ENCODE measurements around the gene DNAI1.
"Not testable (repeated sequence)": the region's sequence is repeated elsewhere in the genome, so short reads cannot be mapped to it uniquely, and the experiment has no call there.

Gene DNAI1

DNA sequence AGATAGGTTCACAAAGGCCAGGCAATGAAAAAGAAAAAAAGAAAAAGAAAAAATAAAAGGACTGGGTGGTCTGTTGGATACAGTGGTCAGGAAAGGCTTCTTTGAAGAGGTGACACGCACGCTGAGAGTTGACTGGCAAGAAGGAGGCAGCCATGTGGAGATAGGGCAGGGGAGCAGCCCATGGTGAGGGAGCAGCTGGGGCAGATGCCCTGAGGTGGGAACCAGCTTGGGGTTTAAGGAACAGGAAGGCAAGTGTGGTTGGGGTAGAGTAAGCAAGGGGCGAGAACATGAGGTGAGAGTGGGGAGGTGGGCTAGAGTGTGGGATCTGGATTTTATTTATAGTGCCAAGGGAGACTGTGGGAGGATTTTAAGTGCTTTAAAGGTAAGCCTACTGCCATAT lies 57.4 kb downstream of the DNAI1 start:
- FAIRE-seq = no peak

DNA sequence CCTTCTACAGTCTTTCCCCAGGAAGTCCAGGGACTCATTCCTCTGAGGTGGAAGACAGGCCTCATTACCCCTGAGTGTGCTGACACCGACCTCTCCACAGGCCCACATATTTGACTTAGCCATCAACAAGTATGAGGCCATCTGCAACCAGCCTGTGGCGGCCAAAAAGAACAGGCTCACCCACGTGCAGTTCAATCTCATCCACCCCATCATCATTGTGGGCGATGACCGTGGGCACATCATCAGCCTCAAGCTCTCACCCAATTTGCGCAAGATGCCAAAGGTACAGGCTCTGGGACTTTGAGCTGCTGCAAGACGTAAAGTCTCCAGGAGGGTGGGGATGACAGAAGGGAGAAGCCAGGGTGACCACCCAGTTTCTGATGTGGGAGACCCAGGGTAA lies 58.6 kb downstream of the DNAI1 start:
- FAIRE-seq = no peak

DNA sequence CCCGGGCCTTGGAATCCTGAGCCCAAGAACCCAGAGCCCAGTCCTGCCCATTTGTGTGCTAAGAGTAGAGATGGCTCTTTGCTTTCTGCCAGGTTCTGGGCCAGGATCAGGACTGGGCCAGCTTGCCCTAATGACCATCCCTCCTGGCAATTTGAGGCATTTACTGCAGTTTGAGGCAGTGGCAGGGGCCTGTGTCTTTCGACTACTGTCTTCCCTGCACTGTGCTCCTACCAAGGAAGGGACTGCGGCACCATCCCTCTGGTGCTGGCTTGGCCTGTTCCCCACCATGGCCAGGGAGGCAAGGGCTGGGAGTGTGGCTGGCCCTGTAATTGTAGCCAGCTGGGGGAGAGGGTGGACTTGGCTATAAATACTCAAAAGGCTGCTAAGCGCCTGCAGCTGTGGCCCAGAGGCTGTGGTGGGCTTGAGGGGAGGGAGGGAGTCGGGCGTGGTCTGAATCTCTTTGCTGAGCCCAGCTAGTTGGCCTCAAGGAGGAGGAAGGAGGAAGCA lies 59.6 kb downstream of the DNAI1 start:
- FAIRE-seq = no peak

DNA sequence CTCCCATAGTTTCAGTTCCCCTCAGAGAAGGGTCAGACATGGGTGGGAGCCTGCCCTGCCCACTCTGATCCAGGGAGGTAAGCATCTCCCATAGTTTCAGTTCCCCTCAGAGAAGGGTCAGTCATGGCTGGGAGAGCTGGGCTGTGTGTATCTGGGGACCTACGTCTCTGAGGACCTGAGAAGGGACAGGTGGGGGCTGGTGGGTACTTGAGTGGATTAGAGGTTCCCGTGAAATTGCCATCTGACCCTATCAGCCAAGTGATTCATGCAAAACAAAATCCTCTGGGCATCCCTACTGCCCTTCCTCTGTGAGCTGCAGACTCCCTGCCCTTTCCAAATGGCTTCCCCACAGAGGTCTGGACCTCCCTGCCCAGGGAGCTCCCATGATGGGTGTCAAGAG lies 60.3 kb downstream of the DNAI1 start:
- no peak for FAIRE-seq

DNA sequence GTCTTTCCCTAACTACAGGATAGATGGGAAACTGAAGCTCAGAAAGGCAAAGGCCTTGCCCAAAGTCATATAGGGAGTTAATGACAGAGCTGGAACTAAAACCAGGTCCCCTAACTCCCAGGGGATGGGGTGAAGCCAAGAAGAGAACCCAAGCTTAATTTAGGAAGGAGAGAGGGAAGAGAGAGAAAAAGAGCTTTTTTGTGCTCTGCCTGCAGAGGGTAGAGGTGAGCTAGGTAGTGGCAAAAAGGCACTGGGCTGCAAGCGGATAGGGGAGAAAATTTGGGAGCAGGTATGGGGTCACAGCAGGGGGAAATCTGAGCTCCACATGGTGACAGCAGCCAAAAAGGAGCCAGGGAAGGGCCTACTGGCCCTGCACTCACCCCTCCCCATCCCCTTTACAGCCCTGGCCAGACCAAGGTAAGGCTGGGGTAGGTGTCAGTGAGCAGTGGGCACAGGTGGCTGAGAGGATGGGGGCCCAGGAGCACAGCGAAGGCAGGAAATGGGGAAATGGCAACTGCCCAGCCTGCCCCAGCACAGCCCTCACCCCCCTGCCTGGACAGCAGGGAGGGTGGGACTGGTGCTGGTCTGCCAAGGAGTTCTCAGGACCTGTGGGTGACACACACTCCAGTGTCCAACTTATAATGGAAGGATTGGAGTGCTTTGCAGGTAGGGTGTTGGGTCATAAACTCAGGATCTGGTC lies 60.9 kb downstream of the DNAI1 start:
- FAIRE-seq = no peak

DNA sequence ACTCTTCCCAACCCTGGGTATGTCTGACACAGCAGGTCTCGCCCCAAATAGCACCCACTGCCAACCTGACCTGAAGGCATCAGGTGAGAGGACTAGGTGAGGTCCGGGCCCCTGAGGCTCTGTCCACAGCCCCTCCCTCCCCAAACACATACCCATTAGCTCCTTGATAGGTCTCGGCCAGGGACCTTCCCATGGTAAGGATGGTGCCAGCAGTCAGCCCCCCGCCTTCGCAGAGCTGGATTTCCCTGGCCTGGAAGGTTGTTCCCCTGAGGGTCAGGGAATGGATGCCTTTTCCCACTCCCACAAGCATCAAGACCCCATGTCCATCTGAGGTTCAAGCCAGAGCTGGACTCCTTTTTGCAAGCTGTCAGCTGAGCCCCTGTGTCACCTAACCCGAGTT lies 61.5 kb downstream of the DNAI1 start:
- FAIRE-seq = no peak

DNA sequence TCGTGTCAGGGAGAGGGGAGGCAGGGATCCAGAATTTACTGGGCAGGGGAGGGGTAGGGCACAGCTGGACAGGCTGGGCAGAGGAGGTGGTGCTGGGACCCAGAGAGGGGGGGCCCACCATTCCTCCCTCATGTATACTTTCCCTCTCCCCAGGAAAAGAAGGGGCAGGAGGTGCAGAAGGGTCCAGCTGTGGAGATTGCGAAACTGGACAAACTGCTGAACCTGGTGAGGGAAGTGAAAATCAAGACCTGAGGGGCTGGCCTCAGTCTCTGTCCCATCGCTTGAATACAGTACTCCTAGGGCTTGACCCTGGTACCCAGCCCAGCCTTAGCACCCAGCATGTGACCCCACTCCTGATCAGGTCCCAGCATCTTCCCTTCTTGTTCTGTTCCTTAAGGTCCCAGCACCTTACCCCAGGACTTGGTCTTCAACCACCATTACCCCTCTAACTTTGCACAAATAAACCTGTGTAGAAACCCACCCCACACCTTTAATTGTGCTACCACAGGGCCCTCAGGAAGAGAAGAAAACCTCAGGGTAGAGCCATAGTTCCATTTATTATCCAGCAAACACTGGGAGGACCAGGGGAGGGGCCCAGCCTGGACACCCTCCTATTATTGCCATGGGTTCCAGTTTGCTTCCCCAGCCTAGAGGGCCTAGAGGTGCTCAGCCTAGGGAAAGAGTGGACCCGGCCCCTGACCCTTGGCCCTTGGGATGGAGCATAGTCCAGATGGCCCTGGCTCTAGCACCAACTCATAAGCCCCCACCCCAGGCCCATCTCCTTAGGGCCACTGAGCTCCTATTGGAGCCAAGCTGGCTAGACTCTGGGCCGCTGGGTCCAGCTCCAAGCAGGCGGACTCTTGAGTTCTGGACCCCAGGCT lies 62.1 kb downstream of the DNAI1 start:
- FAIRE-seq = no peak

DNA sequence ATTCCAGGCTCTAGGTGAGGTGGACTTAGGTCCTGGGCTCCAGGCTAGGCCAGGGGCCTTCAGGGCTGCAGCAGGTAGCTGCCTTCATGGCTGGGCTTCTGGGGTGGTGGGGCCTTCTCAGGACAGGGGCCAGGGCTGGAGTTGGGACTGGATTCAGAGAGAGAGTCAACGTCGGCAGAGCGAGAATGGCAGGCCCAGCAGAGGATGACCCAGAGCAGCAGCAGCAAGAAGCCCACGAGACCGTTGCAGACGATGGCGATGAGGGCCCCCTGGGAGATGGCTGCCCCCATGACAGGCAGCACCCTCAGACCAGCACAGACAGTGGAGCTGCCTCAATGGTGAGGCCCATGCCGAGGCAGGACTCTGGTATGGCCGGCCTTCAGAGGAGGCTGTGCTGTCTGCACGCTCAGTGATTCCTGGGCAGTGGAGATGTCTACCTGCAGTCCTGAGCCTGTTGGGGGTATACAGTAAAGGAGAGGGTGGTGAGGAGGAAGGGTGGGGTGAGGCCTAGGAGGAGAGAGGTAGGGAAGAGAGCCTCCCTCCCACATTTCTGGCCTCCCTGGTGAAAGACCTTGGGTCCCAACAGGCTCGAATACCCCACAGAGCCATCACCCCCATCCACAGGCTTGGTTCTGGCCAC lies 62.9 kb downstream of the DNAI1 start:
- no peak for FAIRE-seq

DNA sequence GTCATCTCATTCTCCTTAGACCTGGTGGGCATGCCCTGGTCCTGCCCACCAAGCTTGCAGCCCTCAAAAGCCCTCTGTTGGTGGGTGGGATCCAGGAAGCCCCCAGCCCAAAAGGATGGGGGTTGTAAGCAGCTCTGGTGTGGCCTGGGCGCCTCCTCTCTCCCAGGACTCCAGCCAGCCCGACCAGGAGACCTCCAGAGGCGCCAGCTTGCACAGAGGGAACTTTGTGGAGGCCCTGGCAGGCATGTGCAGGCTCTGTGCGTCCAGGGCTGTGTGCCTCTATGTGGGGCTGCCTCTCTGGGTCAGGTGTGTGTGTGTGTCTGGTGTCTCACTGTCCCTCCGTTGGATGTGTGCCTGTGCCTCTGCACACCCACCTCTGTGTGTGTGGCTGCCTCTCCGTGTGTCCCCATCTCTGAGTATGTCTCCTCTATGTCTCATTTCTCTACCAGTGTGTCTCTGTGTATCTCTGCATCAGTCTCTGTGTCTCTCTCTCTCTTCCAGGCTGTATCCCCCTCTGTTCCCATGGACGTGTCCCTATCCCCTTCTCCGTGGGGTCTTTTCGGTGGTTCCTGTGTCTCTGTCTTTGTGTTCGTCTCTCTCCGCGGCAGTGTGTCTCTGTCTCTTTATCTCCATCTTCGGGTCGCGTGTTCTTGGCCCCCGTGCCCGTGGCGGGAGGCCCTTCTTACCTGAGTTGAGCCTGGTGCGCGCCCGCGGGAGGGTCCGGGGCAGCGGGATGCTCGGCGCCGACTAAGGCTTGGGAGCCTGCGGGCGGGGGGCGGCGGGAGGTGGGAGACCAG lies 63.7 kb downstream of the DNAI1 start:
- no peak for FAIRE-seq

DNA sequence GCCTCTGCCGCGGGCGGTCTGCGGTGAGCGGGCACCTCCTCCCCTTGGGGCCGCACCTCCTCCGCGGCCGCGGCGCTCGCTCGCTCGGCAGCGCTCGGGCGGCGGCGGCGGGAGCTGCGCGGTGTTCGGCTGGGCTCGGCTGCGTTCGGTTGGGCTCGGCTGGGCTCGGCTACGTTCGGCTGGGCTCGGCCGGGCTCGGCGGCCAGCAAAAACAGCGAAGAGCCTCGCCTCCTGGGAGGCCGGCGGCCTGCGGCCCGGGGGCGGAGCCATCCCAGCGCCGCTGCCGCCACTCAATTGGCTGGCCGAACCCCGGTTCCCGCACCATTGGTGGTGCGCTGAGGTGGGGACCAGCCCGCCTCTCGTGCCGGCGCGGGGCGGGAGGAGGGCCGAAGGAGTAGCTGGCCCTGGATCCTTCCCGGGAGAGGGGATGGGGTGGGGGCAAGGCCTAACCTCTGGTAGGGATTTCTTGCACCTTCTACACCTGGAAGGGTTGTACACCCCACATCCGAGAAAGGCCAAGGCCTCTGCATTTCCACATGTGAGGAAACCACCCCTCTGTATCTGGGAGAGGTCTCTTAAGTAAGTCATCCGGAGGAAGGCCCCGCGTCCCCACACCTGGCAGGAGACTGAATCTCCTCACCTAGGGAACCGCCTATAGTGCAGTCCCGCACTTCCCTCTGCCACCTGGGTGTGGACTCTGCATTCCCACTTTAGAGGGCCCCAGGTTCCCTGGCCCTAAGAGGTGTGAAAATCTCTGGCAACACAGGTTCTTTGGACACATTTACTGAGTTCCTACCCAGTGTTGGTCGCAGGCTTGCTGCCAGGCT lies 64.6 kb downstream of the DNAI1 start, which contains the start of gene ENHO:
Gene ENHO (minus strand): TSS at position 20 of the 827 bp plus-strand sequence. CDS start 1,295 bp downstream, outside the sequence.
- no peak for FAIRE-seq

DNA sequence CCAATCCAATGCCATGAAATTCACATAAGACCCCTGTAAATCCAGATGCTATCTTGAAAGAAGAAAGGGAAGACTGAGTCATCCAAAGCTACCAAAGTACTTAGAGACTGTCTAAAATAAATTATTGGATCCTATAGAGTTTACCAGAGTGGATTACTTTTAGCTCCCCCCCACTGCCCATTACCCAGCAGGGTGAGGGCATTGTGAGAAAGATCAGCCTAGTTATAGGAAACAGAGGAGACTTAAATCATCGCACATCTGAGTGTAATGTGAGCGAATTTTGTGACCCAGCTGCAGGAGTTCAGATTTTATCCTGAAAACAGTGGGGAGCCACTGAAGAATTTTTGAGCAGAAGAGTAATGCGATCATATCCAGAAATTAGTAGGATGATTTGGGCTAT lies 65.7 kb downstream of the DNAI1 start:
- no peak for FAIRE-seq

DNA sequence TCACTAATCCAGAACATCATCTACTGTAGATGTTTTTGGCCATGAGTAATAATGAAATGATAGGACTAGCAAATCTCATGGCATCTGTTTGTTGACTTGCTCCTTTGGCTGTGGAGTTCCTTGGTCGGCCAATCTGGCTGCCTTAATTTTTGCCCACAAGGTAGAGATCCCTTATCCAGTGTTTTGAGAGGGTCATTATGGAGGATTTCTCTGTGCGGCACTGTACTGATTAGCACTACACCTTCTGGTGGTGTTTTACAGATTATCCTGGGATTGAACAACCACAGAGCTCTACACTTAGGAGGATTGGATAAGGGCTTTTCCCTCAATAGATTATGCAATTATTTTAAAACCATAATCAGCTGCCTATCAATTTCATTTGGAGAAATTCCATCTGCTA lies 67.4 kb downstream of the DNAI1 start:
- FAIRE-seq = no peak

DNA sequence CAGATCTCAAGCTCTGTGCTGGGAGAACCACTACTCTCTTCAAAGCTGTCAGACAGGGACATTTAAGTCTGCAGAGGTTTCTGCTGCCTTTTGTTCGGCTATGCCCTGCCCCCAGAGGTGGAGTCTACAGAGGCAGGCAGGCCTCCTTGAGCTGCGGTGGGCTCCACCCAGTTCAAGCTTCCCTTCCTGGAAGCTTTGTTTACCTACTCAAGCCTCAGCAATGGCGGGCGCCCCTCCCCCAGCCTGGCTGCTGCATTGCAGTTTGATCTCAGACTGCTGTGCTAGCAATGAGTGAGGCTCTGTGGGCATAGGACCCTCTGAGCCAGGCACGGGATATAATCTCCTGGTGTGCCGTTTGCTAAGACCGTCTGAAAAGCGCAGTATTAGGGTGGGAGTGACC lies 73.4 kb downstream of the DNAI1 start:
- FAIRE-seq = not testable (repeated sequence)

DNA sequence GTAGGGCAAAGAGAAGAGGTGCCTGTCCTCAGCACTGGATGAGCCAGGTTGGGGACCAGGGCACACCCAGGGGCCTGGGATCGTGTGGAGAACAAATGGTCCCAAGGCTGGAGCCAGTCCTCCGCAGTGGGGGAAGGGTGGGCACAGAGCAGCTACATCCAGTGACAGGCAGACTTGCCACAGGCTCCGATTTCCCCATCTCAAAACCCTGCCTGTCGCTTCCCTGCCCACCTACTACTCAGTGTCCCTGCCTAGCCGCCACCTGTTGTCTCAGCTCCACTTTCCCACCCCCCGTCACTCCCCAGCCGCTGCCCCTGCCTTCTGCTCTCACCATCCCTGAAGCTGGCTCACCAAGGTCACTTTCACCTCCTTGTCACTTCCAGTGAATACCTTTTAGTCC lies 78.1 kb downstream of the DNAI1 start:
- FAIRE-seq = no peak

DNA sequence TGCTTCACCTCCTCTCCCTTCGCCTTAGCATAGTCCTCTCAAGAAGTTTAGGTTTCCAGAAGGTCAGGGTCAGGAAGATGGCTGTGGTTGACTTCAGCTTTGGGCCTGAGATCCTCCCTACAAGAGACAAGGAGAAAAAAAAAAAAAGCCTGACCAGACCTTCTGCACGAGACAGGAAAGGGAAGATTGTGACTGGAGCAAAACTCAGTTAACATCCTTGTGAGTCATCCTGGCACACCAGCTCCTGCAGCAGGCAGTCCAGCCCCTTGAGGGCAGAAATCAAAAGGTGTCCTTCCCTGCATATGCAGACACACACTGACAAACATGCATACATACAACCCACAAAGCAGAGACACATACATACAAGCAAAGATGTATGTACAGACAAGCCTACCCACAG lies 82.2 kb downstream of the DNAI1 start:
- FAIRE-seq = no peak

DNA sequence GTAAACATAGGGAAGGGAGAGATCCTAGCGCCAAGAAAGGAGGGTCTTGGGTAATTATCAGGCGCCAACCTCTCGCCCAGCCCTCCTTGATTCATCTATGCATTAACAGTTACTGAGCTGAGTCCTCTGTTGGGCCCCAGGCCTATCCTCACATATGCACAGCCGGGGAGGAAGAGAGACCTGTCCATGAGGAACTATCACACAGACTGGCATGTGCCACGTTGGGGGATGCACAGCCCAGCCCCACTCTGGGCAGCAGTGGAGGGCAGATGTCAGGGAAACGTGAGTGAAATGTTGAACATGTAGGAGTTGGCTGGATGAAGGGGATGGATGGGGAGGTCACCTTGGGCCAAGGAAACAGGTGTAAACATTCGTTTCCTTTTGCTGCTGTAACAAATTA lies 82.9 kb downstream of the DNAI1 start:
- no peak for FAIRE-seq

DNA sequence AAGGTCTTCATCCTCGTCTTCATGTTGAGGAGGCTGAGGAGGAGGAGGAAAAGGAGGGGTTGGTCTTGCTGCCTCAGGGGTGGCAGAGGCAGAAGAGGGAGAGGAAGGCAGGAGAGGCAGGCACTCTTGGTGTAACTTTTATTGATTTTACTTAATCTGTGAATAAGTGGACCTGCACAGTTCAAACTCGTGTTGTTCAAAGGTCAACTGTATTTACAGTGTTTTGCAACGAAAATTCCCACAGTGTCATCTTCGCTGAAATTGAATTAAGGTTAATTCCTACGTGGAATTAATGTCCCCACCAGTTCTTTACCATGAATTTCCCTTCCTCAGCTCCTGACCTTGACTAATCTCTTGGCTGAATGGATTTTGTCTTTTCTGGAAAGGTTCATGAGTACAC lies 85.4 kb downstream of the DNAI1 start:
- FAIRE-seq = no peak

DNA sequence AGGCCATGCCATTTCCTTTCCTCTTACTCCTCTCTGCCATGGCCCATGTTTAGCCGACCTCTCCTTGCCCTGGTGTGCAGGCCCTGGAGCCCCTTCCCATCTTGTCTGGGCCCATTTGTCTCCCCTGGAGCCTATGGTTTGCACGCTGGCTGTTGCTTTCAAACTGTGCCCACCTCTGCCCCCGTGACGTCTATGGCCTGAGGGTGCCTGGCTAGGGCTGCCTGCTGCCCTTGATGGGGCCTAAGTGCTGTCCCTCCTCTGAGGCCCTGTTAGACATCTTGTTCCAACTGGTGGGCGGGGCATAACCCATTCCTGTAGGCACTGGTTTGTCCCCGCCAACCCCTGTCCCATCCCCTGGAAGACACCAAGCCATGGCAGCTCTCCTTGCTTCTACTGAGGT lies 86.9 kb downstream of the DNAI1 start:
- no peak for FAIRE-seq

DNA sequence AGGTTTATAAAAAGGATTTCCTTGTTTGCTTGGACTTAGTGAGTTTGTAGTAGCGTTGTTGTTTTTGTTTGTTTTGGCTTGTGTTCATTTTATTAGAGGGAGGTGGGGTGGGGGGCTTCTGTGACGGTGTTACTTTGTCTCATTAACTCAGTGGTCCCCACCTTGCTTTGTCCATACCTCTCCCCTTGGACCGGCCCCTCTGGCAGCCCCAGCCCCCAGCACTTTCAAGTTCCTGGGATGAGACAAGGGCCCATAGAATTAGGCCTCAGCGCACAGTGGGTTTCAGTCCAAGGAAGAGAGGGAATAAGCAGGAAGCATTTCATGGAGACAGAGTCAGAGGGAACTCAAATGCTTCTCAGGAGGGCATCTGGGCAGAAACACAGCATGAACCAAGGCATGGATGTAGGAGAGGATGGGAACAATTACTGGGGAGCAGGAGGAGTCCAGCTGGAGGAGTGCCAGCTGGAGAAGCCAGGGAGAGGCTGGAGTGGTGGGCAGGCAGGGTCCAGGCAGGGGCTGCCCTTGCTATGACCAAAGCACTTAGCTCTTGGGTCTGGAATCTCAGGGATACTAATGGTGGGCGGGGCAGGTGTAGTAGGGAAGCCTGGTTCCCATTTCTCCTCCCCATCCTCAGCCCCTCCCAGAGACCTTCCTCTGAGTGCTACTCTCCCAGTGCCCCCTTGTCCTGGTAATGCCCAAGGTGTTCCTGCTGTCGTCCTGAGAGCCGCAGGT lies 87.7 kb downstream of the DNAI1 start:
- no peak for FAIRE-seq

DNA sequence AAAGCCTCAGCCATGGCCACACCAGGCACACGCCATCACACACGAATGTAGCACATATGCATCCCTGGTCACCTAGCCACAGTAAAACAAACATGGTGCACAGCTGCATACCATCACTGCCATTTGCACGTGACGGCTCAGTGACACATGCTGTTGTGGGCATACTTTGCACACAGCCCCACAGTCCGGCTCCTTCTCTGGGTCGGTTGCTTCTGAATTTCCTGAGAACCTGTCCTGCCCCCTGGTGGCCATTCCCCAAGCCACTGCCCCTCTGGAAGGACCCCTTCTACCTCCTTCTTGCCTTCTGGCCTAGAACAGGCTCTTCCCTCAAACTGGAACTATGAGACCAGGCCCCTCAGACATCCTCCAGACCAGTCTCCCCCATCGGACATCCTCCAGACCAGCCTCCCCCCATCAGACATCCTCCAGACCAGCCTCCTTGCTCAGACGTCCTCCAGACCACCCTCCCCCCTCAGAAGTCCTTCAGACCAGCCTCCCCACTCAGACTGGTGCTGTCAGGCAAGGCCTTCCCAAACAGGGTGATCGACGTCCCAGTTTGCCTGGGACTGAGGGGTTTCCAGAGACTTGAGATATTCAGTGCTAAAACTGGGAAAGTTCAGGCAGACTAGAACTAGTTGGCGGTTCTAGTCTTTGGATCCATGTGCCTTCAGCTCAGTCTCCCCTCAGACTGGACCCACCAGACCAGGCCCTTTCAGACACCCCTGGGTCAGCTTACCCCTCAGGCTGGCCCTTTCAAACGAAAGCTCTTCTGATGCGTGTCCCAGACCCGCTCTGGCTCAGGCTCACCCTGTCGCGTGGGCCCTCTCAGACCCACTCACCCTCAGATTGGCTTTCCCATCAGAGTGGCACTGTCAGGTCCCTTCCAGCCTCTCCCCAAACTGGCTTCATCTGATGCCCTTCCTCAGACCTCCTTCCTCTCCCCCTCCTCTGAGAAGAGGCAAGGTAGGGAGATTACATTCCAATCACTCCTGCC lies 88.5 kb downstream of the DNAI1 start:
- no peak for FAIRE-seq
